ENCODE results near the gene LLGL2.

LLGL2 gene

GRCh38 chr17:75617218-75617617 lies 91.7 kb downstream of the LLGL2 start:
- Histone ChIP-seq H3K9ac (no peak overlapping the region), H3K4me2 (no peak overlapping the region), H3K36me3 (ENCODE audit: insufficient read depth) (no peaks in the 10 kb centered on the region), H3K27me3 (ENCODE audit: insufficient read depth, low read depth) (peaks cover 99% of the 10 kb centered on the region), H4K20me1 (ENCODE audit: insufficient read depth) (no peaks in the 10 kb centered on the region), H3K4me1 (ENCODE audit: low read depth, poor library complexity, severe bottlenecking) (no peaks in the 10 kb centered on the region), H3K4me3 (IDR thresholded peaks at IDR 0.05; ENCODE audit: insufficient read depth, low read depth, low read length) (no peak overlapping the region), H2AFZ (ENCODE audit: low read depth) (no peak overlapping the region), H3K79me2 (ENCODE audit: insufficient read depth, low read depth) (no peaks in the 10 kb centered on the region), H3K27ac (no peak overlapping the region)
- TF ChIP-seq CTCF (conservative IDR thresholded peaks at IDR 0.05; ENCODE audit: low read depth, low read length) = no peak

- no peak overlapping the region for H3K27ac ChIP-seq
- no peaks in the 10 kb centered on the region for H3K4me1 ChIP-seq (ENCODE audit: low read depth, poor library complexity, severe bottlenecking)
- H3K4me2 ChIP-seq = no peak overlapping the region
- peaks cover 99% of the 10 kb centered on the region for H3K27me3 ChIP-seq (ENCODE audit: insufficient read depth, low read depth)
- no peaks in the 10 kb centered on the region for H4K20me1 ChIP-seq (ENCODE audit: insufficient read depth)
- H2AFZ ChIP-seq (ENCODE audit: low read depth) = no peak overlapping the region
- H3K4me3 ChIP-seq (IDR thresholded peaks at IDR 0.05; ENCODE audit: insufficient read depth, low read depth, low read length) = no peak overlapping the region
- no peaks in the 10 kb centered on the region for H3K79me2 ChIP-seq (ENCODE audit: insufficient read depth, low read depth)
- H3K9ac ChIP-seq = no peak overlapping the region
- no peaks in the 10 kb centered on the region for H3K36me3 ChIP-seq (ENCODE audit: insufficient read depth)
- TF ChIP-seq CTCF (conservative IDR thresholded peaks at IDR 0.05; ENCODE audit: low read depth, low read length) = no peak
Measured at GRCh38 chr17:75617675-75618074, 92.2 kb downstream of the LLGL2 start.

- no peaks in the 10 kb centered on the region for H3K79me2 ChIP-seq (ENCODE audit: insufficient read depth, low read depth)
- no peaks in the 10 kb centered on the region for H4K20me1 ChIP-seq (ENCODE audit: insufficient read depth)
- no peak overlapping the region for H2AFZ ChIP-seq (ENCODE audit: low read depth)
- peaks cover 96% of the 10 kb centered on the region for H3K27me3 ChIP-seq (ENCODE audit: insufficient read depth, low read depth)
- H3K4me2 ChIP-seq = no peak overlapping the region
- H3K4me3 ChIP-seq (IDR thresholded peaks at IDR 0.05; ENCODE audit: insufficient read depth, low read depth, low read length) = no peak overlapping the region
- H3K9ac ChIP-seq = no peak overlapping the region
- peak; percentile 70 for TF ChIP-seq CTCF (conservative IDR thresholded peaks at IDR 0.05; ENCODE audit: low read depth, low read length)
- no peaks in the 10 kb centered on the region for H3K4me1 ChIP-seq (ENCODE audit: low read depth, poor library complexity, severe bottlenecking)
- no peaks in the 10 kb centered on the region for H3K36me3 ChIP-seq (ENCODE audit: insufficient read depth)
- no peak overlapping the region for H3K27ac ChIP-seq
Measured at GRCh38 chr17:75619506-75620431, 94.3 kb downstream of the LLGL2 start.

GRCh38 chr17:75621489-75621888 lies 96.0 kb downstream of the LLGL2 start:
- Histone ChIP-seq H3K4me2 (no peak overlapping the region), H3K36me3 (ENCODE audit: insufficient read depth) (no peaks in the 10 kb centered on the region), H3K4me1 (ENCODE audit: low read depth, poor library complexity, severe bottlenecking) (no peaks in the 10 kb centered on the region)

More at GRCh38 chr17:75621489-75621888, 96.0 kb downstream of the LLGL2 start:
- Histone ChIP-seq H2AFZ (ENCODE audit: low read depth) (no peak overlapping the region), H3K27ac (no peak overlapping the region), H3K27me3 (ENCODE audit: insufficient read depth, low read depth) (peaks cover 79% of the 10 kb centered on the region), H4K20me1 (ENCODE audit: insufficient read depth) (no peaks in the 10 kb centered on the region), H3K79me2 (ENCODE audit: insufficient read depth, low read depth) (no peaks in the 10 kb centered on the region), H3K4me3 (IDR thresholded peaks at IDR 0.05; ENCODE audit: insufficient read depth, low read depth, low read length) (no peak overlapping the region), H3K9ac (no peak overlapping the region)
- TF ChIP-seq CTCF (conservative IDR thresholded peaks at IDR 0.05; ENCODE audit: low read depth, low read length) = no peak

All from KMS-11 (cell line).